Endothelial cell (in vitro differentiated cells): ENCODE results near the gene ABCA10. TPM values are rescaled to one million over a fixed set of nuclear protein-coding genes. Genes with fewer than 3 reads are reported as not detected.
"Not testable (repeated sequence)": the region's sequence is repeated elsewhere in the genome, so short reads cannot be mapped to it uniquely, and the experiment has no call there.

ENCODE experiments used
- DNase-seq: peaks from one replicate; pipeline ENCODE4 v3.0.0; 2021; ENCODE audit warnings: low spot score
- H3K27ac Mint-ChIP-seq: one replicate; pipeline ENCODE4 v1.8.0; 2021; ENCODE audit warnings: mixed read lengths, inconsistent platforms; ENCODE audit not compliant: unreplicated experiment
- H3K27me3 Mint-ChIP-seq: one replicate; pipeline ENCODE4 v1.8.0; 2021; ENCODE audit warnings: mild to moderate bottlenecking, moderate library complexity, mixed read lengths, inconsistent platforms; ENCODE audit not compliant: unreplicated experiment
- H3K36me3 Mint-ChIP-seq: one replicate; pipeline ENCODE4 v1.8.0; 2021; ENCODE audit warnings: mild to moderate bottlenecking, low read depth, mixed read lengths, inconsistent platforms; ENCODE audit not compliant: unreplicated experiment
- H3K4me1 Mint-ChIP-seq: one replicate; pipeline ENCODE4 v1.8.0; 2021; ENCODE audit warnings: mild to moderate bottlenecking, mixed read lengths, inconsistent platforms; ENCODE audit not compliant: unreplicated experiment
- H3K4me3 Mint-ChIP-seq: one replicate; pipeline ENCODE4 v1.8.0; 2021; ENCODE audit warnings: mild to moderate bottlenecking, mixed read lengths, inconsistent platforms; ENCODE audit not compliant: unreplicated experiment
- H3K9me3 Mint-ChIP-seq: one replicate; pipeline ENCODE4 v1.8.0; 2021; ENCODE audit warnings: mixed read lengths, inconsistent platforms; ENCODE audit not compliant: unreplicated experiment
- CTCF ChIP-seq: fragments of 200-600 bp; sonication (generic); IDR thresholded peaks from one replicate; pipeline ENCODE4 v1.5.0; 2021; ENCODE audit warnings: antibody characterized with exemption; ENCODE audit not compliant: unreplicated experiment
- long read RNA-seq: library from polyadenylated mRNA; unstranded; transcript quantifications from one replicate; pipeline ENCODE4 v2.0.0, GENCODE V29; 2020; ENCODE audit not compliant: unreplicated experiment
- total RNA-seq: library from RNA; stranded (reverse); fragmentation: NEBNext Ultra II Directional; extraction: Animal tissue kit (Norgen Biotek cat#: 25700); gene quantifications from one replicate; pipeline ENCODE4 v1.2.1, GENCODE V29; 2021; ENCODE audit not compliant: unreplicated experiment

The ABCA10 gene
- 0.90 TPM for total RNA-seq
- long read RNA-seq, result 0 reads

GRCh38 chr17:69228576-69228975, at the start of gene ABCA10:
ABCA10 (minus strand) TSS chr17:69228824; CDS start chr17:69225358, 3,466 bp downstream.
- Mint-ChIP-seq H3K27me3 (no peaks in the 10 kb centered on the region), H3K4me3 (no peak within 1 kb of the TSS), H3K36me3 (no peaks in the 10 kb centered on the region), H3K4me1 (peaks cover 10% of the 10 kb centered on the region), H3K27ac (no peak within 1 kb of the TSS), H3K9me3 (no peaks in the 10 kb centered on the region)
- no peak for TF ChIP-seq CTCF
- no peak for DNase-seq

GRCh38 chr17:69276279-69276678, 47.7 kb upstream of the ABCA10 start:
- H3K4me3 Mint-ChIP-seq, H3K27ac Mint-ChIP-seq: not testable (repeated sequence)

GRCh38 chr17:69275751-69276150, 47.1 kb upstream of the ABCA10 start:
- no peak for DNase-seq
- Mint-ChIP-seq H3K36me3 (peaks cover 3% of the 10 kb centered on the region), H3K27ac (no peak overlapping the region), H3K27me3 (peaks cover 2% of the 10 kb centered on the region), H3K4me3 (no peak overlapping the region), H3K9me3 (no peaks in the 10 kb centered on the region), H3K4me1 (no peaks in the 10 kb centered on the region)
- no peak for TF ChIP-seq CTCF

More at GRCh38 chr17:69276279-69276678, 47.7 kb upstream of the ABCA10 start:
- not testable (repeated sequence) for H3K4me1 Mint-ChIP-seq, DNase-seq, H3K9me3 Mint-ChIP-seq, H3K27me3 Mint-ChIP-seq, H3K36me3 Mint-ChIP-seq

GRCh38 chr17:69271023-69271422, 42.4 kb upstream of the ABCA10 start:
- DNase-seq, result no peak
- Mint-ChIP-seq H3K36me3 (no peaks in the 10 kb centered on the region), H3K27me3 (no peaks in the 10 kb centered on the region), H3K4me3 (no peak overlapping the region), H3K27ac (no peak overlapping the region), H3K4me1 (no peaks in the 10 kb centered on the region), H3K9me3 (no peaks in the 10 kb centered on the region)
- no peak for TF ChIP-seq CTCF

GRCh38 chr17:69269131-69269998, 40.7 kb upstream of the ABCA10 start:
- DNase-seq, result no peak
- H3K27me3 Mint-ChIP-seq, result no peaks in the 10 kb centered on the region
- H3K27ac Mint-ChIP-seq, result no peak overlapping the region

More at GRCh38 chr17:69269131-69269998, 40.7 kb upstream of the ABCA10 start:
- no peaks in the 10 kb centered on the region for H3K4me1 Mint-ChIP-seq
- H3K9me3 Mint-ChIP-seq, result no peaks in the 10 kb centered on the region
- no peak overlapping the region for H3K4me3 Mint-ChIP-seq
- H3K36me3 Mint-ChIP-seq, result no peaks in the 10 kb centered on the region
- no peak for TF ChIP-seq CTCF
